ENCODE data around the gene CCDC198. TPM values are rescaled to one million over a fixed set of nuclear protein-coding genes. Genes with fewer than 3 reads are reported as not detected.

Gene CCDC198
- polyA plus RNA-seq, 12 donors = 0.16 to 1.2 (median 0.32) TPM; not detected in 5

DNA sequence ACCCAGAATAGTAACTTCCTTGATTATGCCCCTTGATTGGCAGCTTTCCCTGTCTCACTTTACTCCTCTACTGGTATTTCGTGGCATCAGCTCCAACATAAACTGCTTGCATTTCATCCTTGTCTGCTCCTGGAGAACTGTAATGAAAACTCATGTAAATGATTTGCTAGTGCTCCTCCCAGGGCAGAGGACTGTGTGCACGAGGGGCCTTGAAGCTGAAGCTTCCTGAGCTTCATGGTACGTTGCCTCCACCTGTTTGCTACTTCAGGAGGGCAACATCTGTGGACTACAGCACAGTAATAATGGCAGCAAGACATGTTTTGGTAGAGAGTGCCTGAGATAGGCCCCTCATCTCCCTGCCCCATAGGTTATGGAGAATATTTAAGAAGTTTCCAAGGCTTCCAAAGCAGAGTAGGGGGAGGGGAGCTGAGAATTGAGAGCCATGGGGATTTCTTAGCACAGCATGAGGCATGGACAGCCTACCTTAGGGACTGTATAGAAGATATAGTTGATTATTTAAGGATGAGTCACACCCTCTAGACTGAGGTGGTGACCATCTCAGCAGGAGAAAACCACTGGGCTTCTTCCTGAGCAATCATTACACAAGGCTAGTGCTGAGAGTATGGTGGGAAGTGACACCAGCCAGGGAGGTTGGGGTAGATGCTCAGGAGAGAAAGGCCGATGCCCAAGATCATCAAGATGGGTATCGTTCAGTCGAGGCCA, 29.5 kb downstream of the CCDC198 start:
- DNase-seq = no peak

GRCh38 chr14:57462551-57462950, 31.1 kb downstream of the CCDC198 start:
- DNase-seq = no peak

GRCh38 chr14:57461777-57462320, 31.8 kb downstream of the CCDC198 start:
- DNase-seq = no peak

DNA sequence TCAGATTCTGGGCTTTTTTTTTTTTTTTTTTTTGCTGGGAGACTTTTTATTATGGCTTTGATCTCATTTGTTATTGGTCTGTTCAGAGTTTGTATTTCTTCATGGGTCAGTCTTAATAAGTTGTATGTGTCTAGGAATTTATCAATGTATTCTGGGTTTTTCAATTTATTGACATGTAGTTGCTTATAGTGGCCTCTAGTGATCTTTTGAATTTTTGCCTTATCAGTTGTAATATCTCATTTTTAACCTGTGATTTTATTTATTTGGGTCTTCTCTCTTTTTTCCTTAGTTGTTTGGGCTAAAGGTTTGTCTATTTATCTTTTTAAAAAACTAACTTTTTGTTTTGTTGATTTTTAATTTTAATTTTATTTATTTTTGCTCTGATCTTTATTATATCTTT, 57.7 kb downstream of the CCDC198 start:
- no peak for DNase-seq

- no peak for DNase-seq
Measured at GRCh38 chr14:57420986-57421385, 72.7 kb downstream of the CCDC198 start.

- DNase-seq = no peak
Measured at GRCh38 chr14:57420033-57420432, 73.6 kb downstream of the CCDC198 start.

Other genes starting within 250 kb of the CCDC198 start
- gene EXOC5, start 225.0 kb downstream of the CCDC198 start, polyA plus RNA-seq (ENCODE audit: insufficient read length in 12 of 12) = 10 to 100 TPM in 11 of 12 donors, not detected in 1; 44.1 to 90.2 (median 79.3) TPM
- 10 to 100 TPM in 11 of 12 donors, not detected in 1; 12.8 to 46.8 (median 37.2) TPM for gene AP5M1, start 224.9 kb downstream of the CCDC198 start, polyA plus RNA-seq (ENCODE audit: insufficient read length in 12 of 12)
- 10 to 100 TPM in 11 of 12 donors, not detected in 1; 15.8 to 31.8 (median 26.0) TPM for gene NAA30, start 103.3 kb downstream of the CCDC198 start, polyA plus RNA-seq (ENCODE audit: insufficient read length in 12 of 12)

Data from muscle of arm (tissue), 12 donors.